ENCODE data around the gene CLDN18.

Gene CLDN18

DNA sequence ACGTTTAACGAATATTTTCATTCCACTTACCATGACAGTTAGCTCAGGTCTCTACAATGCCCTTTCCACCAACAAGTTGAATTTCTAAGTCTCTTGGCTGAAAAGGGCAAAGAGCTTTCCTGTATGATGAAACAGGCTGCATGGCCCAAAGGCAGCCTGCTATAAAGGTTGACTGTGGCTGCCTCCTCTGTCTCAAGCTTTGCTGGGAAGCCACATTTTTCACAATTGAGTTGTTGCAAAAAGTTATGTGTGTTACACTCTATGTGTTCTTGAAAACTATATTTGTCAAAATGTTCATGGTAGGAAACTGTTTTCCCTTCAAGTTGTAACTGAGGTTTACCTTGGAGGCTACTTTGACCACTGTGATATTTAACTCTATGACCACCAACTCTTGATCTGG, 56.0 kb downstream of the CLDN18 start:
- no peak overlapping the region for H3K9ac ChIP-seq (ENCODE audit: low read length)
- no peaks in the 10 kb centered on the region for H3K9me3 ChIP-seq (ENCODE audit: control insufficient read depth, insufficient read depth, low read depth, low read length)
- H3K4me1 ChIP-seq (ENCODE audit: control insufficient read depth, insufficient read depth, low read length), result no peaks in the 10 kb centered on the region
- no peaks in the 10 kb centered on the region for H3K27me3 ChIP-seq (ENCODE audit: control insufficient read depth, insufficient read depth, low read length)
- H3K36me3 ChIP-seq (ENCODE audit: control insufficient read depth, insufficient read depth, low read length), result peaks cover 63% of the 10 kb centered on the region
- no peak overlapping the region for H3K4me3 ChIP-seq (ENCODE audit: low read depth, low read length)
- H3K27ac ChIP-seq (ENCODE audit: low read depth, low read length), result no peak overlapping the region

DNA sequence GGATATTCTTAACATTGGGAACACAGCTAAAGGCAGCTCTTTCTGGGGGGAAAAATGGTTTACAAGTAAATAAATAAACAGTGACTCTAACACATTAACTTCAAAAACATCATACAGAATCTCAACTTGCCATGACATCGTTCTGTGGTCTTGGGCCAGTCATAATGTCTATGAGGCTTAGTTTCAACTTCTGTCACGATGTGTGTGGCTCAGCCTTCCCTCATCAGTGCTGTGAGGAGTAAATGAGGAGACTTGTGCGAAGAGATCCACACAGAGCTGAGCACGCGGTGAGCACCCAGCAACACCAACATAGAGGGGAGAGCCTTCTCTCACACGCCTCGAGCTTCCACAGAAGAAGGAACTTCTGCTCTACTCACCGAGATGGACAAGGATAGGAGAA, 56.4 kb downstream of the CLDN18 start:
- H3K36me3 ChIP-seq (ENCODE audit: control insufficient read depth, insufficient read depth, low read length), result peaks cover 59% of the 10 kb centered on the region
- no peaks in the 10 kb centered on the region for H3K27me3 ChIP-seq (ENCODE audit: control insufficient read depth, insufficient read depth, low read length)
- H3K4me3 ChIP-seq (ENCODE audit: low read depth, low read length), result no peak overlapping the region
- no peaks in the 10 kb centered on the region for H3K4me1 ChIP-seq (ENCODE audit: control insufficient read depth, insufficient read depth, low read length)
- no peak overlapping the region for H3K9ac ChIP-seq (ENCODE audit: low read length)
- no peak overlapping the region for H3K27ac ChIP-seq (ENCODE audit: low read depth, low read length)
- H3K9me3 ChIP-seq (ENCODE audit: control insufficient read depth, insufficient read depth, low read depth, low read length), result no peaks in the 10 kb centered on the region

DNA sequence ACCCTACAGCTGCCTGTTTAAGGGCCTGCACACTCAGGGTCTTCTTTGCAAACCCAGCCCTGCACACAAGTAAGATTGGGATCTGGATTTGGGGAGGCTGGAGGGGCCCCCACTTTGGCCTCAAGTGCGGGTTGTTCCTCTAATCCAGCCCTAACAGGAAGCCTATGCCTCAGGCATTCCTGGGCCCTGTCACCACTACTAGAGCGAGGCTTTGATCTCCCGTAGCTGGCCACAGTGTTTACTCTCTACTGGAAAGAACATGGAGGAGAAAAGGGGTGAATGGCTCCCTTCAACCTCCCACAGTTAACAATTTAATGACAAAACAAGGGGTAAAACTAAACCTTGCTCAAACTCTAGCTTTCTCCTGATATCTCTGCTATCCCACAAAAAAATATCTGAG, 57.0 kb downstream of the CLDN18 start:
- H3K27me3 ChIP-seq (ENCODE audit: control insufficient read depth, insufficient read depth, low read length), result no peaks in the 10 kb centered on the region
- H3K4me1 ChIP-seq (ENCODE audit: control insufficient read depth, insufficient read depth, low read length), result no peaks in the 10 kb centered on the region
- peaks cover 58% of the 10 kb centered on the region for H3K36me3 ChIP-seq (ENCODE audit: control insufficient read depth, insufficient read depth, low read length)
- no peak overlapping the region for H3K9ac ChIP-seq (ENCODE audit: low read length)
- no peak overlapping the region for H3K4me3 ChIP-seq (ENCODE audit: low read depth, low read length)
- H3K9me3 ChIP-seq (ENCODE audit: control insufficient read depth, insufficient read depth, low read depth, low read length), result no peaks in the 10 kb centered on the region
- H3K27ac ChIP-seq (ENCODE audit: low read depth, low read length), result no peak overlapping the region

DNA sequence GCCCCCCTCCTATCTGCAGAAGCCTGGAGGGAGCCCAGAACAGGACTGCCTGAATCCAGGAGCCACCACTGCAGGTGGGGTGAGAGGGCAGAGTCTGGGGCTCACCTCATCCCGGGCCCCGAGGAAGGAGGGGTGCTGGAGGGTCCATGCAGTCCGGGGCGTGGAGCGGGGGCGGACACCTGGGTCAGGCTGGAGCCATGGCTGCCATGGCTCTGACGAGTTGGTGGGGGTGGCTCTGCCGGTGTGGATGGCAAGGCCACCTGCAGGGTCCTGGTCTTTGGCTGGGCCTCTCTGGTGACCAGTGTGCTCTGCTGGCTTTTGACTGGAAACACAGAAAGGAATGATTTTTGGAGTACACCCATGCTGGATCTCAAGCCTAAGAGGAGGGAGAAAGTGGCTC, 58.1 kb downstream of the CLDN18 start:
- no peak overlapping the region for H3K9ac ChIP-seq (ENCODE audit: low read length)
- peaks cover 50% of the 10 kb centered on the region for H3K36me3 ChIP-seq (ENCODE audit: control insufficient read depth, insufficient read depth, low read length)
- H3K4me1 ChIP-seq (ENCODE audit: control insufficient read depth, insufficient read depth, low read length), result peaks cover 6% of the 10 kb centered on the region; the same call in 1 of the 2 replicates
- no peaks in the 10 kb centered on the region for H3K27me3 ChIP-seq (ENCODE audit: control insufficient read depth, insufficient read depth, low read length)
- H3K4me3 ChIP-seq (ENCODE audit: low read depth, low read length), result no peak overlapping the region
- H3K27ac ChIP-seq (ENCODE audit: low read depth, low read length), result no peak overlapping the region
- no peaks in the 10 kb centered on the region for H3K9me3 ChIP-seq (ENCODE audit: control insufficient read depth, insufficient read depth, low read depth, low read length)

DNA sequence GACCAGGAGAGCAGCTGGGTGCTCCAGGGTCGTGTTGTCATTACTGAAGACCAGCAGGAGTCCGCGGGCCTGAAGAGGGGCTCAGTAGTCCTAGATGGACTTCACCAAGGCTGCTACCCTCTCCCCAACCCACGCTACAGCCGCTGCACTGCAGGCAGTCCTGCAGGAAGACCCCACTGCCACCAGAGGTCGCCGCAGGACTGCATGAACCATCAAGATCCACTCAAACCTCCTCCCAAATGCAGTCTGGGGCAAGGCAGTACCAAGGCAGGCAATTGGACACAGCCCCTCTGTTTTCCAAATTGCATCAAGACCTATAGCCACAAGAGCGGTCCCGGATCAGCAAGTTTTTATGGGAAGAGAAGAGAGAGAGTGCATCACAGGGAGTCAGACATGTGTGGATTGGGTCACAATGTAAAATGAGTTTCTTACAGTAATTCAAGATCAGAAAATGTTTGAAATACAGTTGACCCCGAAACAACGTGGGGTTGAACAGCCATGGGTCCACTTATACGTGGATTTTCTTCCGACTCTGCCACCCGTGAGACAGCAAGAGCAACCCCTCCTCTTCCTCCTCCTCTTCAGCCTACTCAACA, 58.7 kb downstream of the CLDN18 start:
- Histone ChIP-seq H3K9ac (ENCODE audit: low read length) (no peak overlapping the region), H3K27ac (ENCODE audit: low read depth, low read length) (no peak overlapping the region), H3K4me3 (ENCODE audit: low read depth, low read length) (no peak overlapping the region), H3K27me3 (ENCODE audit: control insufficient read depth, insufficient read depth, low read length) (no peaks in the 10 kb centered on the region), H3K36me3 (ENCODE audit: control insufficient read depth, insufficient read depth, low read length) (peaks cover 44% of the 10 kb centered on the region), H3K9me3 (ENCODE audit: control insufficient read depth, insufficient read depth, low read depth, low read length) (no peaks in the 10 kb centered on the region), H3K4me1 (ENCODE audit: control insufficient read depth, insufficient read depth, low read length) (peaks cover 9% of the 10 kb centered on the region; the same call in 1 of the 2 replicates)

DNA sequence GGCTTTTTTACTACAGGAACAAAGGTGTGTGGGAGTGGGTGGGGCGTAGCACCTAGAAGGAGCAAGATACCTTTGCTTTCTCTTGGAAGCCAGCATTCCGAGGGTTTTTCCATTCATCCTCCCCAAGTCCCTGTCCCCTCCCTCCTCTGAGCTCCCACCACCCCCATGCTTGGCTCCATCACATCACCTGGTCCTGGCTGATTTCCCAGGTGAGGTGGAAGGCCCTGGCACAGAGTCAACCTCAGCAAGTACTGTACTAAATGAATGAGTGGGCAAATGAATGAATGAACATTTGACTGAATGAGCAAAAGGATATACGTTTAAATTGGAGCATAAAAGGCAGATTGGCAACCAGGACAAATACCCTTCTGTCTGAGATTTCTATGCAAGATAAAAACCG, 60.0 kb downstream of the CLDN18 start:
- Histone ChIP-seq H3K36me3 (ENCODE audit: control insufficient read depth, insufficient read depth, low read length) (peaks cover 32% of the 10 kb centered on the region), H3K4me1 (ENCODE audit: control insufficient read depth, insufficient read depth, low read length) (peaks cover 9% of the 10 kb centered on the region; the same call in 1 of the 2 replicates), H3K9me3 (ENCODE audit: control insufficient read depth, insufficient read depth, low read depth, low read length) (no peaks in the 10 kb centered on the region), H3K9ac (ENCODE audit: low read length) (no peak overlapping the region), H3K27me3 (ENCODE audit: control insufficient read depth, insufficient read depth, low read length) (no peaks in the 10 kb centered on the region), H3K27ac (ENCODE audit: low read depth, low read length) (no peak overlapping the region), H3K4me3 (ENCODE audit: low read depth, low read length) (no peak overlapping the region)

DNA sequence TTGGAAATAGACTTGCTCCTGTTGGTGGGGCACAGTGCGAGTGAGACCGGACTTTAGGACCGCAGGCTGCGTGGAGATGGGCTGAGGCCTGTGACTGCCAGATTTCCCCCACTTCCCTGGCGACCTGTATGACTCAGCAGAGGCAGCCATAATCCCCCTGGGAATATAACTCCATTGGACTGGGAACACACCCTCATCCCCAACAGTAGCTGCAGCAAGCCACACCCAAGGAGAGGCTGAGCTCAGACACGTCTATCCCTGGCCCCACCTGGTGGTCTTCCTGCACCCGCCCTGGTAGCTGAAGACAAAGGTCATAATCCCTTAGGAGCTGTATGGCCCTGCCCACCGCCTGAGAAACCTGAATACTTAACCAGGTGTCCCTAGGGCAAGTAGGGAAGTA, 62.8 kb downstream of the CLDN18 start:
- Histone ChIP-seq H3K4me3 (ENCODE audit: low read depth, low read length) (no peak overlapping the region), H3K4me1 (ENCODE audit: control insufficient read depth, insufficient read depth, low read length) (peaks cover 9% of the 10 kb centered on the region; the same call in 1 of the 2 replicates), H3K36me3 (ENCODE audit: control insufficient read depth, insufficient read depth, low read length) (peaks cover 23% of the 10 kb centered on the region)

DNA sequence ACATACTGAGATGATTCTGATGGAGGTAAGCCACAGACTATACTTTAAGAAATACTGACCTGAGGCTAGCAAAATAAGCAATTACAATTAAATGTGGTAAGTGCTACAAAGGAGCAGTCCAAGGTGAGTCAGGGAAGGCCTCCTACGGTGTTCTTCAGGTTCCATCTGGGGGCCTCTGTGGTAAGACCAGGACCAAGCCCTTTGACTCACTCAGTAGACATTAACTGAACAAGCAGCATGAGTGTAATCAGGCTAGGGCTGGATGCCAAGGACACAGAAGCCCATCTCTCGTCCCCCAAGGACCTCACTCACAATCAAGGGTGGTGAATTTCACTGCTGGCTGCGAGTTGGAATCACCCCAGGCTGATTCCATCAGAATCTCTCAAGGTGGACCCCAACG, 68.1 kb downstream of the CLDN18 start:
- Histone ChIP-seq H3K4me1 (ENCODE audit: control insufficient read depth, insufficient read depth, low read length) (peaks cover 9% of the 10 kb centered on the region; the same call in 1 of the 2 replicates), H3K4me3 (ENCODE audit: low read depth, low read length) (no peak overlapping the region), H3K9ac (ENCODE audit: low read length) (no peak overlapping the region), H3K27me3 (ENCODE audit: control insufficient read depth, insufficient read depth, low read length) (no peaks in the 10 kb centered on the region), H3K9me3 (ENCODE audit: control insufficient read depth, insufficient read depth, low read depth, low read length) (no peaks in the 10 kb centered on the region), H3K27ac (ENCODE audit: low read depth, low read length) (no peak overlapping the region), H3K36me3 (ENCODE audit: control insufficient read depth, insufficient read depth, low read length) (peaks cover 41% of the 10 kb centered on the region)

More for the DNA sequence above, 62.8 kb downstream of the CLDN18 start:
- Histone ChIP-seq H3K27ac (ENCODE audit: low read depth, low read length) (no peak overlapping the region), H3K9ac (ENCODE audit: low read length) (no peak overlapping the region), H3K9me3 (ENCODE audit: control insufficient read depth, insufficient read depth, low read depth, low read length) (no peaks in the 10 kb centered on the region), H3K27me3 (ENCODE audit: control insufficient read depth, insufficient read depth, low read length) (no peaks in the 10 kb centered on the region)

DNA sequence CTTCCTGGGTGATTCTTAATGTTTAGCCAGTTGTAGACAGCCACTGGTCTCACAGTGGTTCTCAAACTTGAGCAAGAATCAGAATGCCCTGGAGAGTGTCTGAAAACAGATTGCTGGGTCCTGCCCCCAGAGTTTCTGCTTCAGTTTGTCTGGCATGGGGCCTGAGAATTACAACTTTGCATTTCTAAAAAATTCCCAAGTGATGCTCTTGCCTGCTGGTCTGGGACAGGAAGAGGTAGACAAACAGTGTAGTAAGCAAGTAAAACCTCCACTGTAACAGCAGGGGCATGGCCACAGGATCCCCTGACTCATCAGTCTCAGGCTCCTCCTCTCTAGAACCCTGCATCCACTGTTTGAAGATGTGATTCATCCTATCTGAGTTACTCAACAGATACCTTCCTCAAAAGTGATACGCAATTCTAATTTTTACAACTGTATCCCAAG, 69.0 kb downstream of the CLDN18 start:
- no peak overlapping the region for H3K4me3 ChIP-seq (ENCODE audit: low read depth, low read length)
- H3K9ac ChIP-seq (ENCODE audit: low read length), result no peak overlapping the region
- H3K4me1 ChIP-seq (ENCODE audit: control insufficient read depth, insufficient read depth, low read length), result peaks cover 6% of the 10 kb centered on the region; the same call in 1 of the 2 replicates
- no peaks in the 10 kb centered on the region for H3K9me3 ChIP-seq (ENCODE audit: control insufficient read depth, insufficient read depth, low read depth, low read length)
- no peaks in the 10 kb centered on the region for H3K27me3 ChIP-seq (ENCODE audit: control insufficient read depth, insufficient read depth, low read length)
- peaks cover 49% of the 10 kb centered on the region for H3K36me3 ChIP-seq (ENCODE audit: control insufficient read depth, insufficient read depth, low read length)
- no peak overlapping the region for H3K27ac ChIP-seq (ENCODE audit: low read depth, low read length)

DNA sequence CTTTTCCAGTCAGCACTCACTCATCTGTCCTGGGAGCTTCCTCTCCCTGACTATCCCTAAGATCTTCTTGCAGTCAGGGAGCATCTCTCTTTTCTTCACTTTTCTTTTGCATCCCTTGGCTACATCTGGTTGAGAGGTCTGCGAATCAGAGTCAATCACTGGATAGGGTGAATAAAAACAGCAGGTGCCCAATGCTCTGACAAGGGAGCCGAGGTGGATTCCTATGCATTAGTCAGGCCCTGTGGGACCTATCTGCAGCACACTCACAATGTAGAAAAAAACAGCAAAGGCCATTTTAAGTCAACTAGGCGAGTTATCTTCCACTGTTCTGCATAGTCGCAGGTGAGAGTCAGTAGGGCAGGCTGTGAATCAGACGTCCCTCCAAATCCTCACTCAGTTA, 69.9 kb downstream of the CLDN18 start:
- no peak overlapping the region for H3K9ac ChIP-seq (ENCODE audit: low read length)
- H3K27me3 ChIP-seq (ENCODE audit: control insufficient read depth, insufficient read depth, low read length), result no peaks in the 10 kb centered on the region
- H3K9me3 ChIP-seq (ENCODE audit: control insufficient read depth, insufficient read depth, low read depth, low read length), result no peaks in the 10 kb centered on the region
- H3K4me3 ChIP-seq (ENCODE audit: low read depth, low read length), result no peak overlapping the region
- peaks cover 6% of the 10 kb centered on the region; the same call in 1 of the 2 replicates for H3K4me1 ChIP-seq (ENCODE audit: control insufficient read depth, insufficient read depth, low read length)
- H3K27ac ChIP-seq (ENCODE audit: low read depth, low read length), result no peak overlapping the region
- H3K36me3 ChIP-seq (ENCODE audit: control insufficient read depth, insufficient read depth, low read length), result peaks cover 56% of the 10 kb centered on the region

DNA sequence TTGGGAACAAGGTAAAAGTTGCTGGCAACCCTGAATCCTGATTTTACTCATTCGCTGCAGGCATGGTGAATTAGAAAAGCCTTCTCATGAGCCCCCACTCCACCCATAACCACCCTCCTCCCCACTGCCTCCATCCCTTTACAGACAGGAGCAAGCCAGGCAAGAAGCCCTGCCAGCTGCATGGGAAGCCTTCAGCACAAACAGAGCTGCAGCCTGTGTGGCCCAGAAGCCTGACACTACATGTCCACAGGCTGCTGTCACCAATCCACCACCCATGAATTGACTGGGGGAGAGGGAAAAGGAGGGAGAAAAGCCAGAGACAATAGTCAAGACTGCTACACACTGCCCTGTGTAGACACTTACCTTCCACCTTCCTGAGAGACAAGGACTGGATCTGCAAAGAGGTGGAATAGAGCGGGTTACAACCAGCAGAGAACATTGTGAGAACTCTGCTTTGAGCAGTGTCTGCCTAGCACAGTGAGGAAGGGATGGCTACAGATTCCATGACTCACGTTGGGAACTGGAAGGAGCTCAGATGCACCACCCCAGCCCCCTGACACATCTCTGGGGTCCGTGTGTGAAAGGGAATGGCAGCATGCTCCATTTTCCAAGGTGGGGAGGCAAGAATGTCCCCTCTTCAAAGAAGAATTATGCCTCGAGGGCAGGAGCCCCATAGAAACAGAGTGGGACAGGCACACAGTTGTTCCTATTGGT, 71.6 kb downstream of the CLDN18 start:
- no peak overlapping the region for H3K4me3 ChIP-seq (ENCODE audit: low read depth, low read length)
- no peak overlapping the region for H3K27ac ChIP-seq (ENCODE audit: low read depth, low read length)
- H3K9ac ChIP-seq (ENCODE audit: low read length), result no peak overlapping the region
- H3K27me3 ChIP-seq (ENCODE audit: control insufficient read depth, insufficient read depth, low read length), result no peaks in the 10 kb centered on the region
- no peaks in the 10 kb centered on the region for H3K9me3 ChIP-seq (ENCODE audit: control insufficient read depth, insufficient read depth, low read depth, low read length)
- peaks cover 6% of the 10 kb centered on the region; the same call in 1 of the 2 replicates for H3K4me1 ChIP-seq (ENCODE audit: control insufficient read depth, insufficient read depth, low read length)
- H3K36me3 ChIP-seq (ENCODE audit: control insufficient read depth, insufficient read depth, low read length), result peaks cover 57% of the 10 kb centered on the region
